ENCODE measurements around the gene ADGRV1.

DNA sequence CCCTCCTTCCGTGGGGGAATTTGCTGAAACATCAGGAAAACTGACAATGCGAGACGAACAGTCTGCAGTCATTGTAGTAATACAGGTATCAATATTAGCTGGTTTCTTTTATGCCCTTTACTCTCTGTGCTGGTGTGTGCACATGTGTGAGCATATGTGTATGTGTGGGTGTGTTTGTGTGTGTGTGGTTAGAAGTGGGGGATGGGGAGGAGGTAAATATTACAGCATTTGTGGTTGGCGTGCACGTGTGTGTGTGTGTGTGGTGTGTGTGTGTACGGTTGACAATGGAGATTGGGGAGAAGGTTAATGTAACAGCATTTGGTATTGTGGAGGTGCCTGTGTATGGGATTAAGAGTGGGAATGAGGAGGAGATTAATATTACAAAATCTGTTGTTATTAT is 219.4 kb downstream of the ADGRV1 start:
- TF ChIP-seq, protein P1, sequence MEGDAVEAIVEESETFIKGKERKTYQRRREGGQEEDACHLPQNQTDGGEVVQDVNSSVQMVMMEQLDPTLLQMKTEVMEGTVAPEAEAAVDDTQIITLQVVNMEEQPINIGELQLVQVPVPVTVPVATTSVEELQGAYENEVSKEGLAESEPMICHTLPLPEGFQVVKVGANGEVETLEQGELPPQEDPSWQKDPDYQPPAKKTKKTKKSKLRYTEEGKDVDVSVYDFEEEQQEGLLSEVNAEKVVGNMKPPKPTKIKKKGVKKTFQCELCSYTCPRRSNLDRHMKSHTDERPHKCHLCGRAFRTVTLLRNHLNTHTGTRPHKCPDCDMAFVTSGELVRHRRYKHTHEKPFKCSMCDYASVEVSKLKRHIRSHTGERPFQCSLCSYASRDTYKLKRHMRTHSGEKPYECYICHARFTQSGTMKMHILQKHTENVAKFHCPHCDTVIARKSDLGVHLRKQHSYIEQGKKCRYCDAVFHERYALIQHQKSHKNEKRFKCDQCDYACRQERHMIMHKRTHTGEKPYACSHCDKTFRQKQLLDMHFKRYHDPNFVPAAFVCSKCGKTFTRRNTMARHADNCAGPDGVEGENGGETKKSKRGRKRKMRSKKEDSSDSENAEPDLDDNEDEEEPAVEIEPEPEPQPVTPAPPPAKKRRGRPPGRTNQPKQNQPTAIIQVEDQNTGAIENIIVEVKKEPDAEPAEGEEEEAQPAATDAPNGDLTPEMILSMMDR (IDR thresholded peaks at IDR 0.05) = no peak
- TF ChIP-seq POLR2A (IDR thresholded peaks at IDR 0.05) (no peak), EP300 (IDR thresholded peaks at IDR 0.05) (no peak), POLR2AphosphoS5 (IDR thresholded peaks at IDR 0.05) (no peak)

Measured in stomach (tissue), 4 donors.